ENCODE data around the gene GABRG3. TPM values are rescaled to one million over a fixed set of nuclear protein-coding genes. Genes with fewer than 3 reads are reported as not detected.

GABRG3 gene
- total and polyA plus RNA-seq, 2 donors (not counting 3 experiments of a cell fraction or from before 2014, with no cell fraction given), result not detected

GRCh38 chr15:27323801-27324200 is 352.8 kb downstream of the GABRG3 start:
- no peak for FAIRE-seq
- Histone ChIP-seq H4K20me1 (replicated peaks; ENCODE audit: control insufficient read depth, extremely low read depth, insufficient read depth, low read length) (no peaks in the 10 kb centered on the region), H3K9ac (replicated peaks; ENCODE audit: extremely low read depth, insufficient read depth, low read length) (no peak overlapping the region), H3K27ac (ENCODE audit: insufficient read depth, low read depth, low read length) (no peak overlapping the region), H3K9me1 (replicated peaks; ENCODE audit: control insufficient read depth, extremely low read depth, insufficient read depth, low read length) (no peaks in the 10 kb centered on the region), H3K4me2 (ENCODE audit: insufficient read depth, low read length) (no peak overlapping the region), H2AFZ (ENCODE audit: low read depth, low read length) (no peak overlapping the region), H3K36me3 (ENCODE audit: control insufficient read depth in 2 of 2, extremely low read depth in 1 of 2, insufficient read depth in 2 of 2, low read length in 2 of 2) (no peaks in the 10 kb centered on the region), H3K4me1 (ENCODE audit: control insufficient read depth, extremely low read depth, insufficient read depth, low read length) (no peaks in the 10 kb centered on the region), H3K79me2 (ENCODE audit: control insufficient read depth, insufficient read depth, low read length) (no peaks in the 10 kb centered on the region), H3K9me3 (replicated peaks; ENCODE audit: control insufficient read depth, insufficient read depth, low read length) (peaks cover 17% of the 10 kb centered on the region), H3K27me3 (ENCODE audit: control insufficient read depth in 2 of 2, insufficient read depth in 2 of 2, low read length in 2 of 2) (no peaks in the 10 kb centered on the region), H3K4me3 (replicated peaks in 1 of 3; ENCODE audit: insufficient read depth in 1 of 3, low read depth in 1 of 3, low read length in 3 of 3) (no peak overlapping the region)
- CTCF ChIA-PET, result no interaction called here
- no TSS peak for BruUV-seq (replicated peaks)
- POLR2A ChIA-PET, result no interaction called here
- TF ChIP-seq FOS (IDR thresholded peaks at IDR 0.05; ENCODE audit: borderline replicate concordance, insufficient read depth, low read length), result no peak
- TF ChIP-seq GATA2 (IDR thresholded peaks at IDR 0.05; ENCODE audit: insufficient read depth, insufficient read length, low read depth, low read length), result no peak
- no peak for TF ChIP-seq MYC (IDR thresholded peaks at IDR 0.05; ENCODE audit: low read depth, low read length)
- no peak for TF ChIP-seq MAX (IDR thresholded peaks at IDR 0.05; ENCODE audit: insufficient read depth, insufficient read length)
- TF ChIP-seq POLR2A (IDR thresholded peaks at IDR 0.05; ENCODE audit: low read depth, low read length), result no peak
- TF ChIP-seq EZH2 (IDR thresholded peaks at IDR 0.05; ENCODE audit: borderline replicate concordance, low read depth, low read length, severe bottlenecking), result no peak
- TF ChIP-seq POLR2AphosphoS5 (IDR thresholded peaks at IDR 0.05; ENCODE audit: insufficient read depth, low read depth, low read length), result no peak
- no peak for TF ChIP-seq JUN (IDR thresholded peaks at IDR 0.05; ENCODE audit: borderline replicate concordance, insufficient read depth, insufficient read length, low read depth)
- TF ChIP-seq CTCF (IDR thresholded peaks at IDR 0.05; ENCODE audit: extremely low read depth in 1 of 2, insufficient read depth in 1 of 2, low read depth in 1 of 2, low read length in 2 of 2), result no peak
- intact Hi-C loops (cut with micrococcal nuclease) (no loop called here), dilution Hi-C loops (cut with MboI; ENCODE audit: extremely low pct_ligation_motif_present, low sequenced_read_pairs) (no loop called here)
- DNase-seq (ENCODE audit: low read depth, low spot score), result no peak

All from endothelial cell of umbilical vein (primary cell).